Fibroblast of lung (primary cell): ENCODE measurements around the gene CIC. TPM values are rescaled to one million over a fixed set of nuclear protein-coding genes. Genes with fewer than 3 reads are reported as not detected.

Source experiments
- DNase-seq, 2 donors: peaks; one replicate each; pipeline versions ENCODE4 v3.0.0 to v3.0.0-alpha.2; 2010; ENCODE audit warnings: low read depth in 2 of 2
- H2AFZ ChIP-seq: 2 replicates; pipeline ENCODE4 v1.5.1; 2012; ENCODE audit warnings: low read length, control low read depth, inconsistent platforms
- H3K27ac ChIP-seq: 2 replicates; pipeline ENCODE4 v1.5.1; 2011; ENCODE audit warnings: low read length, control low read depth; ENCODE audit not compliant: insufficient read depth
- H3K27me3 ChIP-seq: 2 replicates; pipeline ENCODE4 v1.5.1; 2011; ENCODE audit warnings: mild to moderate bottlenecking, low read length; ENCODE audit not compliant: control insufficient read depth, insufficient read depth
- H3K36me3 ChIP-seq: 2 replicates; pipeline ENCODE4 v1.5.1; 2011; ENCODE audit warnings: low read length; ENCODE audit not compliant: control insufficient read depth, insufficient read depth
- H3K4me1 ChIP-seq: 2 replicates; pipeline ENCODE4 v1.5.1; 2011; ENCODE audit warnings: low read length; ENCODE audit not compliant: control insufficient read depth, insufficient read depth; ENCODE audit errors: extremely low read depth
- H3K4me2 ChIP-seq: 2 replicates; pipeline ENCODE4 v1.5.1; 2011; ENCODE audit warnings: low read length, control low read depth; ENCODE audit not compliant: insufficient read depth; ENCODE audit errors: extremely low read depth
- H3K4me3 ChIP-seq, 4 experiments: fragments of 200-600 bp in 1 of 4; sonication (generic) in 1 of 4; replicated peaks in 1 of 4; 2 replicates each; pipeline ENCODE4 v1.5.1; 2011 to 2016; ENCODE audit warnings: low read length in 4 of 4, low read depth in 3 of 4, mild to moderate bottlenecking in 3 of 4, control low read depth in 2 of 4, inconsistent platforms in 1 of 4, mixed read lengths in 1 of 4; ENCODE audit not compliant: insufficient read depth in 1 of 4; ENCODE audit errors: control extremely low read depth in 1 of 4
- H3K79me2 ChIP-seq: 2 replicates; pipeline ENCODE4 v1.5.1; 2012; ENCODE audit warnings: mild to moderate bottlenecking, low read length, inconsistent platforms; ENCODE audit not compliant: control insufficient read depth, insufficient read depth
- H3K9ac ChIP-seq: 2 replicates; pipeline ENCODE4 v1.5.1; 2011; ENCODE audit warnings: mild to moderate bottlenecking, low read length, control low read depth; ENCODE audit not compliant: insufficient read depth
- H3K9me3 ChIP-seq: 2 replicates; pipeline ENCODE4 v1.5.1; 2012; ENCODE audit warnings: low read depth, low read length; ENCODE audit not compliant: control insufficient read depth, insufficient read depth
- H4K20me1 ChIP-seq: 2 replicates; pipeline ENCODE4 v1.5.1; 2011; ENCODE audit warnings: low read length; ENCODE audit not compliant: control insufficient read depth, insufficient read depth; ENCODE audit errors: extremely low read depth
- CTCF ChIP-seq, 2 donors: IDR thresholded peaks in 1 of 2; conservative IDR thresholded peaks in 1 of 2; 1 replicate in 1 of 2; 2 replicates in 1 of 2; pipeline ENCODE4 v1.5.1; 2011 to 2012; ENCODE audit warnings: low read length in 2 of 2, control low read depth in 1 of 2, inconsistent platforms in 1 of 2, low read depth in 1 of 2, mild to moderate bottlenecking in 1 of 2
- EZH2 ChIP-seq: IDR thresholded peaks from 2 replicates; pipeline ENCODE4 v1.5.1; 2012; ENCODE audit warnings: low read length, control low read depth, mild to moderate bottlenecking; ENCODE audit errors: missing control alignments
- polyA plus RNA-seq, 2 donors: library from polyadenylated mRNA; depleted of rRNA in 1 of 2; stranded (reverse) in 1 of 2; unstranded in 1 of 2; fragments of >200 nt; gene quantifications; 2 replicates each; pipeline ENCODE4 v1.2.1, GENCODE V29; 2011 to 2012; ENCODE audit warnings: missing spikeins in 1 of 2
- total RNA-seq: library from RNA; depleted of rRNA; stranded (reverse); fragments of >200 nt; gene quantifications from 2 replicates; pipeline ENCODE4 v1.2.1, GENCODE V29; 2014

The CIC gene
- total and polyA plus RNA-seq, 2 donors (not counting 1 experiment from before 2014, with no cell fraction given): 8.5 to 23.6 TPM

GRCh38 chr19:42301646-42302203 is 32.7 kb downstream of the CIC start, which contains the start of gene PRR19:
Gene PRR19, plus strand, starts transcription at chr19:42302132. Its CDS starts 7,453 bp downstream, at chr19:42309585.
- Histone ChIP-seq H3K27ac (peak within 1 kb of the TSS; percentile 15), H3K4me2 (peak within 1 kb of the TSS; percentile 79), H3K9me3 (no peaks in the 10 kb centered on the region), H3K79me2 (no peaks in the 10 kb centered on the region), H3K4me3 (peak within 1 kb of the TSS; percentile 54 to 78 (median 62)), H2AFZ (peak within 1 kb of the TSS; percentile 63), H3K36me3 (no peaks in the 10 kb centered on the region), H3K9ac (peak within 1 kb of the TSS; percentile 58), H3K27me3 (no peaks in the 10 kb centered on the region), H3K4me1 (no peaks in the 10 kb centered on the region), H4K20me1 (no peaks in the 10 kb centered on the region)
- TF ChIP-seq EZH2: no peak
- no peak for TF ChIP-seq CTCF (conservative IDR thresholded peaks at IDR 0.05 in 1 of 2, IDR thresholded peaks at IDR 0.05 in 1 of 2; ENCODE audit: low read depth in 1 of 2, low read length in 2 of 2)
- DNase-seq: no peak

- Histone ChIP-seq H3K4me2 (peak overlapping the region; percentile 58), H4K20me1 (no peaks in the 10 kb centered on the region), H3K9me3 (no peaks in the 10 kb centered on the region), H3K4me1 (no peaks in the 10 kb centered on the region), H3K27ac (no peak overlapping the region), H3K9ac (no peak overlapping the region), H3K27me3 (no peaks in the 10 kb centered on the region), H3K79me2 (no peaks in the 10 kb centered on the region), H2AFZ (no peak overlapping the region), H3K36me3 (no peaks in the 10 kb centered on the region), H3K4me3 (peak overlapping the region in 3 of 4 experiments; percentile 16 to 78 (median 54))
- TF ChIP-seq CTCF (conservative IDR thresholded peaks at IDR 0.05 in 1 of 2, IDR thresholded peaks at IDR 0.05 in 1 of 2; ENCODE audit: low read depth in 1 of 2, low read length in 2 of 2) (no peak), EZH2 (no peak)
- DNase-seq: no peak
These were observed 34.0 kb downstream of the CIC start for GRCh38 chr19:42303101-42303464.

GRCh38 chr19:42303876-42304275 is 34.8 kb downstream of the CIC start:
- no peaks in the 10 kb centered on the region for H4K20me1 ChIP-seq
- H2AFZ ChIP-seq: no peak overlapping the region
- TF ChIP-seq CTCF (conservative IDR thresholded peaks at IDR 0.05 in 1 of 2, IDR thresholded peaks at IDR 0.05 in 1 of 2; ENCODE audit: low read depth in 1 of 2, low read length in 2 of 2): no peak
- TF ChIP-seq EZH2: no peak
- no peak overlapping the region for H3K27ac ChIP-seq
- H3K79me2 ChIP-seq: no peaks in the 10 kb centered on the region
- H3K4me3 ChIP-seq: no peak overlapping the region
- H3K36me3 ChIP-seq: no peaks in the 10 kb centered on the region
- no peaks in the 10 kb centered on the region for H3K9me3 ChIP-seq
- no peaks in the 10 kb centered on the region for H3K4me1 ChIP-seq
- no peak for DNase-seq
- H3K9ac ChIP-seq: no peak overlapping the region
- H3K27me3 ChIP-seq: no peaks in the 10 kb centered on the region
- no peak overlapping the region for H3K4me2 ChIP-seq
